Measurements from ENCODE around the gene RAB27A.

DNA sequence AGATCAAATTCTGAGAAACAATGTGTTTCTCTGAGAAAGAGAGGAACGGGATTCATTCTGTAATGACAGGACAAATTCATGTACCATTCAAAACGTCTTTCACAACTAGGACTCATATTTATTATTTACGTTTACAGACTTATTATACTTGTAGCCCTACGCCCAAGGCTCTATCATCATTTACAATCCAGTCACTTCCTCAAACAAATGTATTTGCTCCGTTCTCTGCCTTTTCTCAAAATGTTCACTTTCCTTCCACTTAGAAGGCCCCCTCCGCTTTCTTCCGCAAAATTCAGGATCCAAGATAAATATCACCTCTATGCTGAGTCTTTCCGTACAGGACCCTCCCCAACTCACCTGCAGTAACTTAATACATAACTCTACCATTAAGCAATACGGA is 93.6 kb downstream of the RAB27A start:
- TF ChIP-seq, protein P1, sequence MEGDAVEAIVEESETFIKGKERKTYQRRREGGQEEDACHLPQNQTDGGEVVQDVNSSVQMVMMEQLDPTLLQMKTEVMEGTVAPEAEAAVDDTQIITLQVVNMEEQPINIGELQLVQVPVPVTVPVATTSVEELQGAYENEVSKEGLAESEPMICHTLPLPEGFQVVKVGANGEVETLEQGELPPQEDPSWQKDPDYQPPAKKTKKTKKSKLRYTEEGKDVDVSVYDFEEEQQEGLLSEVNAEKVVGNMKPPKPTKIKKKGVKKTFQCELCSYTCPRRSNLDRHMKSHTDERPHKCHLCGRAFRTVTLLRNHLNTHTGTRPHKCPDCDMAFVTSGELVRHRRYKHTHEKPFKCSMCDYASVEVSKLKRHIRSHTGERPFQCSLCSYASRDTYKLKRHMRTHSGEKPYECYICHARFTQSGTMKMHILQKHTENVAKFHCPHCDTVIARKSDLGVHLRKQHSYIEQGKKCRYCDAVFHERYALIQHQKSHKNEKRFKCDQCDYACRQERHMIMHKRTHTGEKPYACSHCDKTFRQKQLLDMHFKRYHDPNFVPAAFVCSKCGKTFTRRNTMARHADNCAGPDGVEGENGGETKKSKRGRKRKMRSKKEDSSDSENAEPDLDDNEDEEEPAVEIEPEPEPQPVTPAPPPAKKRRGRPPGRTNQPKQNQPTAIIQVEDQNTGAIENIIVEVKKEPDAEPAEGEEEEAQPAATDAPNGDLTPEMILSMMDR (IDR thresholded peaks at IDR 0.05; ENCODE audit: low read length): no peak
- no peak for TF ChIP-seq EZH2 (IDR thresholded peaks at IDR 0.05; ENCODE audit: borderline replicate concordance, low read length)
